NCI-H1092 treated with DMSO at 0.1 percent for 48 hours (cell line): Measurements from ENCODE around the gene IGF1R.
A peak's percentile ranks its signal among the peaks of the same experiment; 100 is the strongest.
"Not testable (repeated sequence)": the region's sequence is repeated elsewhere in the genome, so short reads cannot be mapped to it uniquely, and the experiment has no call there.

Experiments used
- DNase-seq: peaks from one replicate; lab custom pipeline; 2025; lab: John Stamatoyannopoulos, UW

The IGF1R gene

DNA sequence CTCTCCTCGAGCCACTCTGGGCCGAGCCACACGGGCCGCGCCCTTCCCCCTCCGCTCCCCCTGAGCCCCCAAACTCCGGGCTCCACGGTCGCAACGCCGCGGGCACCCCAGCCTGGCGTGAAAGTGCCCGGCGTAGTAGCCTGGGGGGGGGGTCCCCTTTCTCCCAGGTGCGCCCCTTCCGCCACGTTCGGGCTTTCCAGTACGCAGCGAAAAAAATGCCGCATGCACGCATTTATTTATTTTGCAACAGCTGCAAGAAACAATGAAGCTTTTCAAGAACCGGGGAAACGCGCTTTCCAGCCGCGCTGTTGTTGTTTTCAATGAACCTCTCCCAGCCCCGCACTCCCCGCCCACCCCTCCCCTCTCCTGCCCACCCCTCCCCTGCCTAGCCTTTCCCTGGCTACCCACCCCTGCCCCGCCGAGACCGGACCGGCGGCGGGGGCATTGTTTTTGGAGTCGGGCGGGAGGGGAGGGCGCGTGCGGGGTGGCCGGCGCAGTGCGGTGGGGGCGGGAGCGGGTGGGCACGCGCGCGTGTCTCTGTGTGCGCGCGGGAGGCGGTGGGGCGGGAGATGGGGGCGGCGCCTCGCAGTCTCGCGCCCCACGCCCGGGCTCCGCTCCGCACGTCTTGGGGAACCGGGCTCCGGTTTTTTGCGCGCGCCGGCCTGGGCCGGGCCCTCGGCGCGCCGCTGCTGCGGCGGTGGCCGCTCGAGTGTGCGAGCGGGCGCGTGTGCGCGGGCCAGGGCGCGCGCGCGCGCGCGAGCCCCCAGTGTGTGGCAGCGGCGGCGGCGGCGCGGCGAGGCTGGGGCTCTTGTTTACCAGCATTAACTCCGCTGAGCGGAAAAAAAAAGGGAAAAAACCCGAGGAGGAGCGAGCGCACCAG, at the start of gene IGF1R:
TSS of gene IGF1R (plus strand) at position 766 of the 880 bp plus-strand sequence. CDS start 1,043 bp downstream, outside the sequence.
- peak; percentile 61 for DNase-seq

DNA sequence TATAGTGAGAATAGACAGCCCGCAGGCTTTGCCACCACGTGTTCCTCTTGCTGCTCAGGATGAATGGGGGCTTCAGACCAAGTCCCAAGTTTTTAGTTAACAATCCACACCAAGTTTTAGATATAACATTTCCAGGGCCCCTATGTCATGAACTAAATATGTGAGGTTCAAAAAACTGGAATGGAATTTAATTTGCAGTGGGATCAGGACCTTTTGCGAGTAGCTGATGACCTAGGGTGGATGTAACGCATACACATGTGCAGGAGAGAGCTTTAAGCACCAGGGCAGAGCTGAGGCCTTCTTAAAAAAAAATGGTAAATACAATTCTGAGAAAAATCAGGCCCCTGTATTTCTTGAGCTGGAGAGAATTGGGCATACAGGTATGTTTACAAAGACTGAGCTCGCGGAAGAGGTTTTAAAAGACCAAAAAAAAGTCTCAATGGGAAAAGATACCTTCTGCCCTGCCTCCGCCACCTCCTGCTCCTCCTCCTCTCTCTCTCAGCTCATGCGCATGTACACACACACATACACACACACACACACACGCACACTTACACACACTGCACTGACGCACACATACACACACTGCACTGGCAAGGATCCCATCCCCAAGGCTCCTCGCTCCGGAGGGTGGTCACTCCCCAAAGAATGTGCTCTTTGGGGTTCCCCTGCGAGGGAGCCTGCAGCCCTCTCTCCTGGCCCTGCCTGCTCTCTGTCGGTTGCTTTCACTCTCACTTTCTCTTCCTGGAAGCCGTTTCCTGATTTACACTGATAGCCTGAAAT, 48.2 kb upstream of the IGF1R start:
- DNase-seq: no peak

DNA sequence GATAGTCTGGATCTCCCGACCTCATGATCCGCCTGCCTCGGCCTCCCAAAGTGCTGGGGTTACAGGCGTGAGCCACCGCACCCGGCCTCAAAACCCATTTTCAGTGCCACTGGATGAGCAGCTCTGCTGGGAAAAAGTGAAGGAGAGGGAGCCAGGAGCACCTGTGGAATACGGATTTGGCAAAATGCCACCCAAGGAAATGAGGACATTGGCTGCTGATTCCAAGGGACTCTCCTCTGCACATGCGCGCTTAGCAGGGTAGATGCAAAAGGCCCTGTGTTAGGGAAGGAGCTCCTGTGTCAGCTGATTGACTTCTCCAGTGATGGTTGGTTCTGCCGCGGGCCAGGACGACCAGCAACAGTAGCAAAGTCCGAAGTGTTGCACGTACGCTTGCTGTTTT, 43.4 kb upstream of the IGF1R start:
- no peak for DNase-seq

GRCh38 chr15:98609144-98609852, 39.0 kb upstream of the IGF1R start:
- no peak for DNase-seq

DNA sequence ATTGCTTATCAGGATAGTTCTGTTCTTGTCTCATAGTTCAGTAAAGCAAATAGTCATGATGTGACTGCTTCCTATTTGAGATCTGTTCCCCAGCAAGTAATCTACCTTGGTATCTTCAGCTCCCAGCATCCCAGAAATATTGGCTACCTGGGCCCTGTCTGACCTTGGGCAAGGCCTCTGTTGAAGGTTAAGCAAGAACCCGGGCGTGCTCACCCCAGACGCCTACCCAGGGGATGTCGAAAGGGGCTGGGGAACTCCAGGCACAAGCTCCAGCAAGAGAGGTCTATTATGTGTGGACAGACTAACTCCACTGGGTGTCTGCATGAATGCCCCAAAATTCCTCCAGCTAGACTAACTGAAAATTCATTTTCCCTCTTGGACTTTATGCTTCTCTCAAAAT, 37.3 kb upstream of the IGF1R start:
- DNase-seq: no peak

- no peak for DNase-seq
Measured at GRCh38 chr15:98611808-98612207, 36.5 kb upstream of the IGF1R start.

DNA sequence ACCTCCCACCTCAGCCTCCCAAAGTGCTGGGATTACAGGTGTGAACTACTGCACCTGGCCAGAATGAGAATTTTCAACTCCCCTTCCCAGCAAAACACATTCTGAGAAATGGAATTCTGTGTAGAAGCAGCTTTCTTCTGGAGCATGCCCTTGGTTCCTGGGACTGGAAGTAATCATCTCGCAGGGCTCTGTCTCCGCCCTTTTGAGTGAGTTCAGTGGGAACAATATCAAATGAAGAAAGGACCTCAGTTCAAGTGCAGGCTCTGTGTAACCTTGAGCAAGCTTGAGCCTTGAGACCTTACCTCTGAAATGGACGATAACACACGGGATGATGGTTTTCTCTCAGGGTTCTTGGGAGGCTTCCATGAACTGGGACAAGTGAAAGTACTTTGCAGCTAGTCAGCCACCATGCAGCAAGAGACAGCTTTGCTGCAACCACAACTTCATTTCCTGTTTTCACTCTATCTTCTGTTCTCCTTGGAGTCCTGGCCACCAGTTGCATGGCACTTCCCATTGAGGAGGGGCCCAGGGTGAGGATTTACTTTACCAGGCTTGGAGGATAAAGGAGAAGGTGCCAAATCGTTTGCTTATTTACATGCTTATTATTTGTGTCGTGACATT, 35.7 kb upstream of the IGF1R start:
- DNase-seq: no peak

DNA sequence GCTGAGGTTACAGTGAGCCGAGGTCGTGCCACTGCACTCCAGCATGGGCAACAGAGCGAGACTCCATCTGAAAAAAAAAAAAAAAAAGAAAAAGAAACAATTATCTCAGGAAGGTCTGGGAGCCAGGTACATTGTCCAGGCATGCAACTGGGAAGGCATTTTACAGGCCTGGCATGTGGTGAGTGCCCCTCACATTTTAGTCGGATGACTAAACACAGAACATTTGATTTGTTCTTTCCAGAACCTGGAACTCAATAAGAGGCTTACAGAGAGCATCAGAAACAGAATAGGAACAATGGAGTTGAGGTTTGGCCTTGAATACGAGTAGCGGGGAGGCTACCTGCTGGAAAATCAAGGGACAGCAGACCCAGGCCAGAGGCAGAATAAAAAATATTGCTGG, 33.7 kb upstream of the IGF1R start:
- no peak for DNase-seq

DNA sequence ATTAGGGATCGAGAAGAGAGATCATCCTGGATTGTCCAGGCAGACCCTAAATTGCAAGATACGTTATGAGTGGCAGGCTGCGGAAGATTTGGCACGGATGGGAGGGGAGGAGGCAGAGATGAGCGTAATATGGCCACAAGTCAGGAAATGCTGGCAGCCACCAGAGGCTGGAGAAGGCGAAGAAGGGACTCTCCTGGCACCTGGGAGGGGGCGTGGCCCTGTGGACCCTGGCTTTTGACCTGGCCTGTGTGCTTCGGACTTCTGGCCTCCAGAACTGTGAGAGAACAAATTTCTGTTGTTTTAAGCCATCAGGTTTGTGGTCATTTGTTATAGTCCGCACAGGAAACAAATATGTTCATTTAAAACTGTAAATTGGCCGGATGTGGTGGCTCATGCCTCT, 31.9 kb upstream of the IGF1R start:
- DNase-seq: no peak

DNA sequence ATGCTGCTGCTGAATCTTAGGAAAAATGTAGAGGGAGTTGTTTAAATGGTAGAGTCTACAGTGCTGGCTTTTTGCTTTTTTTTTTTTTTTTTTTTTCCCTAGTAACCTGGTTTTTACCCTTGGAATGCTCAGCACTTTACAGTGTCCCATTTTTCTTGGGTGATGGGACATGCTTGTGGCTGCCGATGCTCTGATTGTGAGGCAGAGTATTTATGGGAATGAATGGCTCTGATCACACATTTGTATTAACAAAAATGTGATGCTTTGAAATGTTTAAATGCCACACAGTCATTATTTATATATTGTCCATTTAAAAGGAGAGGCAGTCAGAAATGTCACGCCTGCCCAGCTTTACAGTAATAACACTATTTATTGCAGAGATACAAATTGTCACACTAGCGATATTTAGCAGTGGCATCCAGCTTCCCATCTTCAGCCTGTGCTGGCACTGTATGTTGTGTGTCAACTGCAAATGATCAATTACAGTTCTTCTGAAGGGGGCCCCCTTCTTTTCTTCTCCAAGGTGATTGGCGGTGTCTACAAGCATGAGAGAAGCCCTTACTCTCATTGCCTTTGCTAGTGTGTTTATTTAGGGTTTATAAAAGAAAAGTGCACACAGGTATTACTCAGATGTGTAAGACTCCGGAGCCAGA, 30.9 kb upstream of the IGF1R start:
- no peak for DNase-seq

DNA sequence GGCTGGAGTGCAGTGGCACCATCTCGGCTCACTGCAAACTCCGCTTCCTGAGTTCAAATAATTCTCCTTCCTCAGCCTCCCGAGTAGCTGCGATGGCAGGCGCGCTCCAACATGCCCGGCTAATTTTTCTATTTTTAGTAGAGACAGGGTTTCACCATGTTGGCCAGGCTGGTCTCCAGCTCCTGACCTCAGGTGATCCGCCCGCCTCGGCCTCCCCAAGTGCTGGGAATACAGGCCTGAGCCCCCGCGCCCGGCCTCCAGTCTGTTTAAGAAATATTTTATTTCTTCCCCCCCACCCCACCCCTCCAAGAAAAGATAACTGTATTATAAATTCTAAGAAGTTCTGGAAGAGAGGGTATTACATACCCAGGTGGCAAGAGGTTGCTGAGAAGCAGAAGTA, 29.8 kb upstream of the IGF1R start:
- DNase-seq: not testable (repeated sequence)

GRCh38 chr15:98620020-98620419, 28.3 kb upstream of the IGF1R start:
- no peak for DNase-seq

DNA sequence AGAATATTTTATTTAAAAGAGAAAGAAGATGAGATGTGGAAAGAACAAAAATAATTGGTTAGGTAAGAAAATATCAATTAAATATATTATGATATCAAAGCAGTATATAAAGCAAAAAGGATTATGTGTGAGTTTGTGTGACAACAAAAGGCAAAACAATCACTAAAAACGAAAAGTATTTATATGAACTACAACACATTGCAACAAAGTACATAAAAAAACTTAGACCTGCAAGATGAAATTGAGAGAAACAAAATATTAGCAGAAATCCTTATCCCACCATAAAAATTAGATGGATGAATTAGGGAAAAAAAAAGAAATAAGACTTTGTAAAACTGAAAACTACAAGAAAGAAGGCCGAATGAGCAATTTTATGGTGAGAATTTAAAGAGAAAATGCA, 27.3 kb upstream of the IGF1R start:
- DNase-seq: no peak

- no peak for DNase-seq
Measured at GRCh38 chr15:98625614-98626013, 22.7 kb upstream of the IGF1R start.

- DNase-seq: no peak
Measured at GRCh38 chr15:98626153-98626552, 22.2 kb upstream of the IGF1R start.

DNA sequence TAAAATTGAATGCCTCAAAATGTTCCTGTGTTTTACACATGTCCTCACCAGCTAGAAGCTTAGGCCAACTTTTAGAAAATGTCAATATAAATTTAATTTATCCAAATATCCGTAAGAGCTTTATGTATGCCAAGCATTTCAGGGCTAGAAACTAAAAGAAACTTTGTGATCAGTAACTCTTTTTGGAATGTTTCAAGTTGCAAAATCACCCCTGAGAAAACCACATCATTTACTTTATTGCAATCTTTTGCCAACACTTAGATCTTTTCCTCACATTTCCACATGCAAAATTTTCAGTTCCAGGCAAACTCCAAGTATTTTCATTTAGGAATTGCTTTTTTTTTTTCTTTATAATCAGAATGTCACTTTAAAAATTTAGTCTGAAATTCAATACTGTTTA, 20.1 kb upstream of the IGF1R start:
- DNase-seq: no peak

DNA sequence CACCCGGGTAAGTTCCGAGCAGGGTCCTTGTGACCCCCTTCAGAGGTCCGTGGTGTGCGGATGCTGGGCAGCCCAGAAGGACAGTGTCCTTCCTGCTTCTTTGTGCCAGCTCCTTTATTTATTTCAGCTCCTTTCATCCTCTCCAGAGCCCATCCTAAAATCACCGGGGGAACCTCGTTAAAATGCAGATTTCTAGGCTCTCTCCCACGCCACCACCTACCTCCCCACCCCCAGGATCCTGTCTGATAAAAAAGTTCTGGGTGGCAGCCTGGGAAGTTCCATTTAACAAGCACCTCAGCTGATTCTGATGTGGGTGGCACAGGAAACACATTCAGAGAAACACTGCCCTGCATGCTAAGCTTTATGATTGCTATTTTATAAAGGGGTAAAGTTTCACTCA, 12.5 kb upstream of the IGF1R start:
- DNase-seq: no peak

DNA sequence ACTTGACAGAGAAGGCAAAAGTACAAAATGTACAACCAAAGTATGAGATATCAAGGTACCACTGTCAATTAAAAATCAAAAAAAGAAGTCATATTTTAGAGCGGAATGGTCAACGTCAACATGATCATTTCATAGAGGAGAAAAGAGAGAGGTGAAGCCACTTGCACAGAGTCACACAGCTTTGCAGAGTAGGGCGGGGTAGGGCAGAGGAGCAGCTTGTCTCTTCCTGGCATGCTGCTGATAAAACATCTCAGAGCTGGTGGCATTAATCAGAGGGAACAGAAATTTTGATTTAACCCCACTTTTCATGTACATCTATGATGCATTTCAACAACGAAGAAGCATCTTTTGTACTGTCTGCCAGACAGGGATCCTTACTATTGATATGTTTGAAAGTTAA, 5.2 kb upstream of the IGF1R start:
- no peak for DNase-seq

GRCh38 chr15:98646546-98647025, 1.8 kb upstream of the IGF1R start:
- no peak for DNase-seq

DNA sequence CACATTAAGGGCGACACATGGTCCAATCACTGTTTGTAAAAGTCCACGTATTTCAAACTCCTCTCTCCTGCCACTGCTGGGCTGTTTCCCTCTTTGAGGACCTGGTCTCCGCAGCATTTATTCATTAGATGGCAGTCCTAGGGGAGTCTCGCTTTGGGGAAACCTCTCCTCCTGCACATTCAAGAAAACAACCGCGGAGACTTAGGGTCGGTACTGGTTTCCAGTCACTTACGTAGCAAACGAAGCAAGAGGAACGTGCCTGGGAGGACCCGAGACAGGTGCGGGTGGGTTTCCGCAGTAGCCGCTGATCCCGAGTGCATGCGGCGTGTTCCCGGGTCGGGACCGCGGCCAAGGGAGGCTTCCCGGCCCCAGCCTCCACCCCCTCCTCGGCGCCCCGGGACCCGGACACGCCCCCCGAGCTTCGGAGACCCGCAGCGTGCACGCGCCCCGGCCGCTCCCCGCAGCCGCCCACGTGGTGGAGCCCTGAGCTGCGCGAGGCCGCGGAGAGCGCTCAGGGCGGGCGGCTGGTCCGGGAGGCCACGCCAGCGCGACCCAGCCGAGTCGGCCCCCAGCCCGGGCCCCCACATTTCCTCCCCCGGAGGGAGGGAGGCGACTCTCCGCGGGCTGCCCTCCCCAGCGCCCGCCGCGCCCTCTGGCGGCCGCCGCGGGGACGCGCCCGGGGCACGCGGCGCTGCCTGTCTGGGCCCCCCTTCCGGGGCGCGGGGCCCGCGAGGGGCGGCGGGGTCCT, 1.1 kb upstream of the IGF1R start:
- DNase-seq: peak; percentile 7
